HG03565 (cell line): ENCODE data around the gene PKD2L1.
A peak's percentile ranks its signal among the peaks of the same experiment; 100 is the strongest.
"Not testable (repeated sequence)": the region's sequence is repeated elsewhere in the genome, so short reads cannot be mapped to it uniquely, and the experiment has no call there.

ENCODE experiments used
- ATAC-seq: cut with Tn5 transposase; IDR thresholded peaks from one replicate; pipeline ENCODE4 v1.9.1; 2021; ENCODE audit warnings: mild to moderate bottlenecking, moderate library complexity; ENCODE audit not compliant: unreplicated experiment

PKD2L1 gene

GRCh38 chr10:100334762-100335161 lies 4.7 kb upstream of the PKD2L1 start:
- ATAC-seq, result no peak

DNA sequence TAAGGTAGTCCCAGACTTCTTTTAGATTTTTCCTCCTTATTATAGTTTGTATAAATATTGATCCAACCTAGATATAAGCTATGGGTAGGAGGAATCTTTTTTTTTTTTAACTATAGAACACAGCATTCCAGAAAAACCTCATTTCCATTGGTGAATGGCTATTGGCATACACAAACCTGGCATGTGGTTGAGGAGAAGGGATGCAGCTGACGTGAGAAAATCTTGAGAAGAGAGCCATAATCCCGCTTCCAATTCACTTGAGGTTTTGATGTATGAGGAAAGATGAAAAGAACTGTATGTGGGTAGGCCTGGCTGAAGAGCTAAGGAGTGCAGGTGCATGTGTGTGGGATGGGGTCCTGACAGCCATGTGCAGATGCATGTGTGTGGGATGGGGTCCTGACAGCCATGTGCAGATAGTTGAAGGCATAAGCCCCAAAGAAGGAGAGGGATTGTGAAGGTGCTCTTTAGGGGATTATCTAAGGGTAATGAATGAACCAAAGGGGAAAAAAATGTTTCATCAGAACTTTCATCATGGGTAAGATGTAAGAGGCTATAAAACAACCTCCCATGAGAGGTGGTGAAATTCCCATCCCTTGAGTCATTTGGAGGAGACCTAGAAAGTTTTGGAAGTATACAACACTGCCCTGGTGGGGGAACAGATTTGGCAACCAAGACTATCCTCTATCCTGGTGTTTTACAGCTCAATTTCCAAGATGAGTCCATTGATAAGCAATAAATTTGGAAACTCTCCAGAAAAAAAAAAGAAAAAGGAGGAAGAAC lies 3.8 kb upstream of the PKD2L1 start:
- no peak for ATAC-seq

- no peak for ATAC-seq
Measured at GRCh38 chr10:100333106-100333505, 3.1 kb upstream of the PKD2L1 start.

DNA sequence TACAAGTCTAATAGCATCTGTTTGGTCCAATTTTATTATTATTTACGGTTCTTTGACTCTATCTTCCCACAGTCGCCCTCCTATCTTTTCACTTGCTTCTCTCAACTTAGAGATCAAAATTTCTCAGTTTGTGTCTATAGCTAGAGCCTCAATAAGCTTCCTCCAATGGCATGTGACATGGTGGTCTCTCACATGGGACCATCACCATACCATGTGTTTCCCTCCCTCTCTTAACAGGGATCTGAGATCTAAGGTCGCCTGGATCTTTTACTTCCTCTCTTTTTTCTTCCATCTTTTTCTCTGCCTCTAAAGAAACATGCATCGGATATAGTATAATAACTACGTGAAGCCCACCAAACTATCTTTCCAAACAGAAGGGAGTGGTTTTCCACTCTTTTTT lies 1.8 kb downstream of the PKD2L1 start:
- no peak for ATAC-seq

GRCh38 chr10:100327718-100328009 lies 2.4 kb downstream of the PKD2L1 start:
- ATAC-seq, result no peak

DNA sequence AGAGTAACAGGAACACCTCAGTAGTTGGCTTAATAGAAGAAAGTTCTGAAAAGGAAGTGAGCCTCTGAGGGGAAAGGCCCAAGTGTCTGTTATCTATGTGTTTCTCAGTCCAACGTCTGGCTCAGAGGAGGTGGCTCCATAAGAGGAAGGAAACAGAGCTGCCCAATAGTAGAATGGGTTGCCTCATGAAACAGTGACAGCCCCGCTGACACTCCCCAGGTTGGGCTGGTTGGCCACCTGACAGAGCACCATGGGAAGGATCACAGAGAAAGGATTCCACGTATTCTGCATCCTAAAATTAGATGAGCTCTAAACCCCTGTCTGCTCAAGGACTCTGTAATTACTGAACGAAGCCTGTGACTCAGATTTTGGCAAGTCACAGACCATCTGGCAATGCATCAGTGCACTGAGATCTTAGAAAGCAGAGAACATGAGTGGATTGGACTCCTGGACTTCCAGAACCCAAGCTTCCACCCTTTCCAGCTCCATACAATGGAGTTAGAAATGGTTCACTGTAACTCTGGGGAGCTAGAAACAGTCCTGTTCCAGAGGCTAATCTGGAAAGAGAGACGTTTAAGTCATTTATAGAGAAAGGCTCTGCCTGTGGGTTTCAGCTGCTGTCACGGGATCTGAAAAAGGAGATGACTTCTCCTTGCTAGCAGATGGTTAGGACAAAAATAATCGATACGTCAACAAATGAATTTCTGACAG lies 2.9 kb downstream of the PKD2L1 start:
- ATAC-seq, result peak; percentile 95

DNA sequence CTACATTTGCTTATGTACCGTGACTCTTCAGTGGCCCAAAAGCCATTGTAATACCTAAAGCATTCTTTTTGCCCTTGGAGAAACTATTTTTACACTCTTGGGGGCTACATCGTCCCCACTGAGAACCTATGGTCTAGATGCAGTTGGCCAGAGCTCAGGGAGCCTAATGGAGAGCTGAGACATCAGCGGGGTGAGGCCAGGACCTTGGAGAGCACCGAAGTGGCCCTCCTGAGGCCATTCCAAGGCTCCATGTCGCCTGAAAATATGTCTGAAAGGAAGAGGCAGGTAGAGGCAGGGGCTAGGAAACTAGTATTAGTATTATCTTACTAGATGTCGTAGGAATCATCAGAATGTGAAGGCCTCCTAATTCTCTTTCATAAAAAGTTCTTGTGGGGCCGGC lies 4.9 kb downstream of the PKD2L1 start:
- no peak for ATAC-seq

GRCh38 chr10:100319707-100320402 lies 10.2 kb downstream of the PKD2L1 start:
- ATAC-seq, result no peak

DNA sequence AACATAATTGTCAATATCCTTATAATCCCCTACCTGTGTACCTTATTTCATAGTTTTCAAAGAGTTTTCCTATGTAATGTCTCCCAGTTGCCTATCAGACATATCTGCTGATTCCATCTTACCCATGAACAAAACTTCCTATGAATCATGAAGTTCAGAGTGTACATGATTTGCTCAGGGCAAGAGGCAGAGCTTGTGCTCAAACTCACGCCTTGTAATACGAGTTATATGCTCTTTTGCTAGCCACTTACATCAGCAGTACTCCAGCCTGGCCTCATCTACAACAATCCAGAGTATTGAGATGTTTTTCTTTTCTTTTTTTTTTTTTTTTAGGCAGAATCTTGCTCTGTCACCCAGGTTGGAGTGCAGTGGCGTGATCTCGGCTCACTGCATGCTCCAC lies 11.8 kb downstream of the PKD2L1 start:
- no peak for ATAC-seq

DNA sequence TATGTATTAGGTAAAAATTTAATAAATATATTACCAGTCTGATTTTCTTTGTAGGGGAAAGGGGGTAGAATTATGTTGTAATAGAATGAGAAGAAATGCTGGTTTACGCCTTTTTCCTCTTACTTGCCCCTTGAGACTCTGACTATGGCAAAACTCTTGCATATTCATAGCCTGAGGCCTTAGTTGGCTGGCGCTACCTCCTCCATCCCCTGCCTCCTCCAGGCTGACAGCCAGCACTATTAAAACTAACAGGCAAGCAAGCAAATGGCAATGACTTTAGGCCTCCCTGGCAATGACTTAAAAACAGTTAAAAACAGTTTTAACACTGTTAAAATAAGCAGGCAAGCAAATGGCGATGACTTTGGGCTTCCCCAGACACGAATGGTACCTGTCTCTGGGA lies 14.4 kb downstream of the PKD2L1 start:
- ATAC-seq, result no peak

DNA sequence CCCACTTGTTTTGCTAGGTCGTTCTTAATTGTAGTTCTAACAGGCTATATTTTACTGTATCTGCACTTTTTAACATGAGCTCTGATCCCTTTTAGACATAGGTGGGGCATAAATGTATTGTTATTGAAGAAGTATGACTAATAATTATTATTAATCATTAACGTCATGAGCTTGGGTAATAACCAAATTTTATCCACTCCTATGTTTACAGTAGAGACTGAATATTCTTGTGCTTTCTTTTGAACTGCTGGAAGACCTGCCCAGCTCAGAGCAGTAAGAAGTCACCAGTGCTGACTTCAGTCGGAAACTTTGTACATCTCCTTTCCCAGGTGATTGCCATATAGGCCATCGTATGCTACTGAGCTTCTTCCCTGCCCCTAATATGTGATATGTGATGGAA lies 18.7 kb downstream of the PKD2L1 start:
- no peak for ATAC-seq

DNA sequence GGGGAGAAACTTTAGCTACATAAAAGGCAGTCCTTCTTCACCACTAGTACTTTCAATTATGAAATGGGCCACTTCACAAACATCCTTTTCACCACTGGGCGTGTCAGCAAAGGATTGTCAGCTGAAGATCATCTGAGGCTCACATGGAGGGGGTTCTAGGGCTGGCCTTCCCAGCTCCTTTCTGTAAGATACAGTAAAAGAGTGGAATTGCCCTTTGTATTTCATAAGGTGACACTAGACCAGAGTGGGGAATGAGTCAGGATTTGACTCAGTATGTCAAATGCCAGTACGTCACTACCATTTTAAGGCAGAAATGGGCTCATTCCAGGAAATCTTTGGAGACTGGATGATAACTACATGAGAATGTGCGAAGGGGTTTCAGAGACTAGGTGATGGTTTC lies 22.3 kb downstream of the PKD2L1 start:
- ATAC-seq, result no peak

GRCh38 chr10:100306861-100307260 lies 23.2 kb downstream of the PKD2L1 start:
- ATAC-seq, result no peak

- ATAC-seq, result no peak
Measured at GRCh38 chr10:100304414-100304813, 25.6 kb downstream of the PKD2L1 start.

DNA sequence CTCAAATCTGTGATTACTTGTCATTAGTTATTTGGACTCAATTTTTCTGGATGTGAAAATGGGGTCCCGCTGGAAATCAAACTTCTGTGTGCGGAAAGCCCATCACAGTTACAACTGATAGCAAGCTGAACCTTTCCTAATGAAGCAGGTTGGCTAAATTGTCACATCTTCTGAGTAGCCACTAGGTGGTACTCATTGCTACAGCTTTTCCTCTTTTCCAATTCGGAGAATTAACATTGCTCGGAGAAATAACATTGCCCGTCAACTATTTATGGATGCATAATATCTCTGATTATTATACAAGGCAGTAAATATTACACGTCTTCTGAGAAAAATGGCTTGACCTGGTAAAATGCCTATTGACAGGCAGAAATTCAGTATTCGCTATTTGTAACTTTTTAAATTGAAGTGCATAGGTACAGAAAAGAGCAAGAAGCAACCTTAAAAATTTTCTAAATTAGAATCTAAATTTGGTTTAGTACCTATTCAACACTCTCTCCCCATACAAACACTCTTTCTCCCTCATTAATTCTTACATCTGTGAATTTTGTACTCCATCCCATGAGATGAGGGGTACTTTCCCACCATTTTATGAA lies 26.2 kb downstream of the PKD2L1 start:
- no peak for ATAC-seq

DNA sequence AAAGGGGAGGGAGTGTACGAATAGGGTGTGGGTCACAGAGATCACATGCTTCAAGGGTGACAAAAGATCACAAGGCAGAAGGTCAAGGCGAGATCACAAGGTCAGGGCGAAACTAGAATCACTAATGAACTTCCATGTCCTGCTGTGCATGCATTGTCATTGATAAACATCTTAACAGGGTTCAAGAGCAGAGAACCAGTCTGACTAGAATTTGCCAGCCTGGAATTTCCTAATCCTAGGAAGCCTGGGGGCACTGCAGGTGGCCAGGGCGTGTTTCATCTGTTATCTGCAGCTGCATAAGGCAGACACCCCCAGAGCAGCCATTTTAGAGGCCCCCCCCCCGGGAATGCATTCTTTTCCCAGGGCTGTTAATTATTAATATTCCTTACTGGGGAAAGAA lies 28.9 kb downstream of the PKD2L1 start:
- not testable (repeated sequence) for ATAC-seq

DNA sequence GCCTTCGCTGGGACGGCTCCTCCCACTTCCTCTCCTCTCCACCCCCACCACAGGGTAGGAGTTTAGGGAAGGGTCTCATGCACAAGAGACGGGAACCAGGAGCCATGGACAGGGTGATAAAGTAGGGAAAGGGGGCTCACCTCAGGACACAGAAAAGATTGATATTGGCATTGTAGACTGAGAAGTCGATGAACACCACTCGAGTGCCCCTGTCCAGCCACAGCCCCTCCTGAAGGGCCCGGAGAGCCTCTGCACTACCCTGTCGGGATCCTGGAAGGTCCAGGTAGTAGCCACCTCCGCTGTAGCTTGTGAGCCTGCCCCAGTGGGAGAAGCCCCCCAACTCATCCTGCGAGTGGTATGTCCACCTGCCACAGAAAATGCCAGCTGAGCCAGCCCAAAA lies 32.8 kb downstream of the PKD2L1 start:
- ATAC-seq, result no peak

- ATAC-seq, result no peak
Measured at GRCh38 chr10:100293066-100293465, 37.0 kb downstream of the PKD2L1 start.

DNA sequence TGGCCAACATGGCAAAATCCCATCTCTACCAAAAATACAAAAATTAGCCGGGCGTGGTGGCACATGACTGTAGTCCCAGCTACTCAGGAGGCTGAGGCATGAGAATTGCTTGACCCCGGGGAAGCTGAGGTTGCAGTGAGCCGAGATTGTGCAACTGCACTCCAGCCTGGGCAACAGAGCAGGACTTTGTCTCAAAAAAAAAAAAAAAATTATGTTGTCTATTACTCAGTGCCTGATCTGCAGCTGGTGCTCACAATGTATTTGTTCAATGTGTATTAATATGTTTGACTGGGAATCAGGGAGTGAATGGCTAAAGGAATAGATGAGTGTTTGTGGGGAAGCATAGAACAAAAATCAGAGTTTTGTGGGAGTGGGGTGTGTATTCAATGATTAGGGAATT lies 37.7 kb downstream of the PKD2L1 start:
- ATAC-seq, result not testable (repeated sequence)

- no peak for ATAC-seq
Measured at GRCh38 chr10:100291356-100291755, 38.7 kb downstream of the PKD2L1 start.

DNA sequence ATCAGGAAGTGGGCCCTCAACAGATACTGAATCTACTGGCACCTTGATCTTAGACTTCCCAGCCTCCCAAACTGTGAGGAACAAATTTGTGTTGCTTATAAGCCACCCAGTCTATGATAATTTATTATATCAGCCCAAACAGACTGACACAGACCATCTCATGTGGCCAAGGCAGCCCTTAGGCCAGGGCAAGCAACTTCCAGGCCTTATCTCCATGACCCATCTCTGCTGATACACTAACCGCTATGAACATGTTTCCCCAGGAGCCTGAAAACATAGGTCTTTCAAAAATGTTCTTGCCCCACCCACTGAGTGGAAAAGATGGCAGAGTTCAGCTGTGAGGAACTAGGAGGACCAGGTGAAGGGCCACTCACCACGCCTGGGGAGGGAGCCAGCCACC lies 40.4 kb downstream of the PKD2L1 start:
- no peak for ATAC-seq

- no peak for ATAC-seq
Measured at GRCh38 chr10:100288196-100288595, 41.8 kb downstream of the PKD2L1 start.
